Germinal center (tissue), 1 donor: ENCODE measurements around the gene WDR47.

ENCODE experiments used
- DNase-seq: peaks from one replicate; pipeline ENCODE4 v3.0.0; 2012; ENCODE audit warnings: mixed read lengths, low spot score

Gene WDR47

GRCh38 chr1:109041621-109042468 is at the start of gene WDR47:
Gene WDR47, minus strand, starts transcription at chr1:109042102. Its CDS starts 18,590 bp downstream, at chr1:109023512.
- DNase-seq, result peak; percentile 98

- DNase-seq, result no peak
These were observed 49.4 kb upstream of the WDR47 start for GRCh38 chr1:109091078-109091838.

- peak; percentile 86 for DNase-seq
These were observed 48.5 kb upstream of the WDR47 start, which contains the start of gene TMEM167B for GRCh38 chr1:109090196-109091077. Gene TMEM167B, plus strand, starts transcription at chr1:109090764. Its CDS starts 109 bp downstream, at chr1:109090873.

GRCh38 chr1:109089242-109090015 is 47.5 kb upstream of the WDR47 start:
- peak; percentile 63 for DNase-seq

- DNase-seq, result no peak
These were observed 42.9 kb upstream of the WDR47 start for GRCh38 chr1:109084563-109085517.

- no peak for DNase-seq
These were observed 42.0 kb upstream of the WDR47 start for GRCh38 chr1:109083923-109084322.

GRCh38 chr1:109083501-109083900 is 41.6 kb upstream of the WDR47 start:
- no peak for DNase-seq

GRCh38 chr1:109080441-109081082 is 38.7 kb upstream of the WDR47 start:
- DNase-seq, result no peak

- no peak for DNase-seq
These were observed 37.3 kb upstream of the WDR47 start for GRCh38 chr1:109079240-109079622.

GRCh38 chr1:109078317-109078716 is 36.4 kb upstream of the WDR47 start:
- peak; percentile 22 for DNase-seq

GRCh38 chr1:109075531-109076490 is 33.9 kb upstream of the WDR47 start, which contains the start of gene TAF13:
Gene TAF13, minus strand, starts transcription at chr1:109076003. Its CDS starts 56 bp downstream, at chr1:109075947.
- DNase-seq, result peak; percentile 90

GRCh38 chr1:109069294-109069693 is 27.4 kb upstream of the WDR47 start:
- no peak for DNase-seq

- no peak for DNase-seq
These were observed 26.0 kb upstream of the WDR47 start for GRCh38 chr1:109067883-109068282.

GRCh38 chr1:109065137-109065536 is 23.2 kb upstream of the WDR47 start:
- DNase-seq, result no peak

GRCh38 chr1:109061183-109061582 is 19.3 kb upstream of the WDR47 start:
- no peak for DNase-seq

GRCh38 chr1:109060707-109061106 is 18.8 kb upstream of the WDR47 start:
- no peak for DNase-seq

- DNase-seq, result no peak
These were observed 17.1 kb upstream of the WDR47 start for GRCh38 chr1:109059026-109059425.

GRCh38 chr1:109056064-109056463 is 14.2 kb upstream of the WDR47 start:
- DNase-seq, result no peak
